HG03521 (cell line): ENCODE measurements around the gene NPEPPS.
"Not testable (repeated sequence)": the region's sequence is repeated elsewhere in the genome, so short reads cannot be mapped to it uniquely, and the experiment has no call there.

Experiments used
- ATAC-seq: cut with Tn5 transposase; IDR thresholded peaks from one replicate; pipeline ENCODE4 v1.9.1; 2021; ENCODE audit warnings: mild to moderate bottlenecking, moderate library complexity; ENCODE audit not compliant: unreplicated experiment

Gene NPEPPS

DNA sequence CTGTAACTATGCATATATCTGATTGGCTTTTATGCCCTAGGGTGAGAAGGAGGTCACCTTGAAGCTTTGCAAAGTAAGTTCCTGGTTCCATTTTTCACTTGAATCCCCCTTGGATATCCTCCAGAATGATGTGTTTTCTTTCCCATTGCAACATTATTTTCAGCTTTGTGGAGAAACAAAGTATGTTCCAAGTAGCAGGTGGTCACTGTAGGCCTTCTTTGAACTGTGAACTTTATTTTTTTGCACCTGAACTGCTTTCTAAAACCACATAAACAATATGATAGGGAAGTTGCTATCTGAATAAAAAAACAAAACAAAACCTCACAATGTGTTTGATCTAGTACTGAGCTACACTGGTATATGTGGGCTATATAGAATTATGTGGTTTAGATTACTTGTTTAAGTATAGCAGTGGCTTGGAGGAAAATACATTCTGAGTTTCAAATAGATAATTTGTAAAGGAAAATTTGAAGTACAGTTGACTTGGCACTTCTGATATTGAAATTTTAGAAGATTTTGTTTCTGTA, 29.7 kb downstream of the NPEPPS start:
- ATAC-seq, result not testable (repeated sequence)

DNA sequence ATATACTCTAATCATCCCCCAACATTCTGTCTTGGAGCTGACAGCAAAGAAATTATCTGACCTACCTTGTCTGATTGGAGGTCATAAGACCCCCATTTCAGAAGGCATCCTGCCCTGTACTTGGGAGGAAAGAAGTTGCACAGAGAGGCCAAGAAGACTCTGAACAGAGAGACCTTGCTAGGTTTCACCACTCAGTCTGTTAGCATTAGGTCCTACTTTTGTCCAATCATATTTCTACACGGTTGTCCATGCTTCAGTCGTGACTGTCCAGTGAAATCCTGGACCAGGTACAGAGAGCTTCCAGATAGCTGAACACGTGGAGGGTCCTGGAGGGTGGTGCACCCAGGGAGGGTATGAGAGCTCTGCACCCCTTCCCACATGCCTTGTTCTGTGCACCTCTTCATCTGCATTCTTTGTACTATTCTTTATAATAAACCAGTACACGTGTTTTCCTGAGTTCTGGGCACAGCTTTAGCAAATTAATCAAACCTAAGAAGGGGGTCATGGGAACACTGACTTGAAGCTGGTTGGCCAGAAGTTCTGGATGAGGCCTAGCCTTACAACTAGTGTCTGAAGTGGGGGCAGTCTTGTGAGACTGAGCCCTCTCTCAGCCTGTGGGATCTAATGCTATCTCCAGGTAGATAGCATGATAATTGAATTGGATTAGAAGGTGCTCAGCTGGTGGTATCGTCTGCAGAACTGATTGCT, 30.9 kb downstream of the NPEPPS start:
- not testable (repeated sequence) for ATAC-seq

DNA sequence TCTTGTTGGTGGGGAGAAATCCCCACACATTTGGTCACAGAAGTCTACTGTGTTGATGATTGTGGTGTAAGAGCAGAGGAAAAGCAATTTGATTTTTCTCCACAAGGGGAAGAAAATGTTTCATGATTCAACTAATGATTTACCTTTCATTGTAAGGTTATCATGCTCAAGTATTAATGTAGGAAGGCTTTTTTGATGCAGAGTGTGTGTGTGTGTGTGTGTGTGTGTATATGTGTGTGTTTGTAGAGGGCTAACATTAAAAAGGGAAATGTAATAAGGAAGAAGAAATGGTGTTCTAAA, 31.4 kb downstream of the NPEPPS start:
- not testable (repeated sequence) for ATAC-seq

DNA sequence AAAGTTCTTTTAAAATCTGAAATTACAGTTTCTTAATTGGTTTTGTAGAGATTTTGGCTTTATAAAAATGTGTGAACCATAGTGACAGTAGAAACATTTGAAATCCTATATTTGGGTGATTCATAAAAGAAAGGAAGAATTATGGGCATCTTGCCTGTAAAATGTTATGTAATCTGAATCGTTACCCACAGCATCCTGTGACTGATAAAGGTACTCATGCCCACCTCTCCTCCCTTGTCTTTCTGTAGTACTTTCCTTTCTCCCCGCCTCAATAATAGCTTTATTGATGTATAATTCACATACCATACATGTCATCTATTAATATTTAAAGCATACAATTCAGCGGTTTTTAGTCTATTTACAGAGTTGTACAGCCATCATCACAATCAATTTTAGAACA, 36.4 kb downstream of the NPEPPS start:
- ATAC-seq, result not testable (repeated sequence)

DNA sequence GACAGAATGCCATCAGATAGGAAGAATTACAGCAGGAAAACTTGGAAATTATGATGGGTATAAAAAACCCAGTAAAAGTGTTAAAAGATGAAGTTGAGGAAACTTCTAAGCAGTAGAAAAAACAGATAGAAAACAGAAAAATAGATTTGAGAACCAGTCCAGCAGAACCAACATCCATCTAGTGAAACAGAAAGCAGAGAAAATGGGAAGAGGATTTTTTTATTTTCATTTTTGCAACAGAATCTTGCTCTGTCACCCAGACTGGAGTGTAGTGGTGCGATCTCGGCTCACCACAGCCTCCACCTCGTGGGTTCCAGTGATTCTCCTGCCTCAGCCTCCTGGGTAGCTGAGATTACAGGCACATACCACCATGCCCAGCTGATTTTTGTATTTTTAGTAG, 41.7 kb downstream of the NPEPPS start:
- not testable (repeated sequence) for ATAC-seq

DNA sequence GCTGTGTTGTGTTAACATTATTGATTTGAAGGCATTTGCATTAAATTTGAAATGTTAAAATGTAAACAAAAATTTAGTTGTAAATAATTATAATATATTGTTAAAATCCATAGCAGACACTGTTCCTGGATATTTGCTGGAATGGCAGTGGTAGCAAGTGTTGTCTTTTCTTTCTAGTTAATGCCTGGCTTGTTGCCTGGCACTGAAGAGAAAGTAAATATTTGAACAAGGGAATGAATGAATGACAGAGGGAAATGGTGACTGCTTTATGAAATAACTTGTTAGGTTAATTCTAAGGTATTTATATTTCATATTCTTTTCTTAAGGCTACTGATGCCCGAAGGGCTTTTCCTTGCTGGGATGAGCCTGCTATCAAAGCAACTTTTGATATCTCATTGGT, 51.5 kb downstream of the NPEPPS start:
- ATAC-seq, result not testable (repeated sequence)

DNA sequence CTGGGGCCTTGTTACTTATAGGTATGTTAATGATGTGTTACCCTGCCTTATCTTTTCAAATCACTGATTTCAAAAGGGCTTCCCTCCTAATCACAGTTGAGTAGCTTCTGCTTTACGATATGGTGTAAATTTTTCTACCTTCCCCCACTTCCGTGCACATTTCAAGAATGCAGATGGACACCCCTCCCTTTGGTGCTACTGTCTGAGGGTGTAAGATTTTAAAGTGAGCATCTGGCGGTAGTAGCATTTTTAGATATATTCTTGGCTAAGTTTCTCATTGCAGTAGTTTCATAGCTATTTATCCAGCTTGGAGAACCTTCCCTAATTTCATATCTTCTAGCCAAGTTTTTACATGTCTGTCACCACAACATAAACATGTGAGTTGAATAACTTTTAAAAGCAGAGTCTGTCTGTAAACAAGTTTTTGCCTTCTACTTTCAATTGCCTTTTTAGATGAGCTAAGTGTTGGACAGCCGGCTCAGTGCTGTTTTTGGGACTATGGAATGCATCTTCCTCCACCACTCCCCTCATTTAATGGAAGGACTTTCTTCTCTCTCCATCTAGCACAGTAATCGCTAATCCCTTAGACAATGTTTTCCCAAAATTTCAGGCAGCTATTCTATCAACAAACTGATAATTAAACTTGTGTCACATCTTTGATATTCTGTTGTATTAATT, 55.6 kb downstream of the NPEPPS start:
- ATAC-seq, result not testable (repeated sequence)

DNA sequence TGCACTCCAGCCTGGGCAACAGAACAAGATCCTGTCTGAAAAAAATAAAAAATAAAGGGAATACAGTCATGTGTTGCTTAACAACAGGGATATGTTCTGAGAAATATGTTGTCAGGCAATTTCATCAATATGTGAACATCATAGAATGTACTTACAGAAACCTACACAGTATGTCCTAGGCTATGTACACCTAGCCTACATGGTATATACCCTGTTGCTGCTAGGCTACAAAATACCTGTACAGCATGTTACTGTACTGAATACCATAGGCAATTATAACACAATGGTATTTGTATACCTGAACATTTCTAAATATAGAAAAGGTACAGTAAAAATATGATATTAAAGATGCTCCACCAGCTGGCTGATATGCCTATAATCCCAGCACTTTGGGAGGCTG, 62.6 kb downstream of the NPEPPS start:
- not testable (repeated sequence) for ATAC-seq

DNA sequence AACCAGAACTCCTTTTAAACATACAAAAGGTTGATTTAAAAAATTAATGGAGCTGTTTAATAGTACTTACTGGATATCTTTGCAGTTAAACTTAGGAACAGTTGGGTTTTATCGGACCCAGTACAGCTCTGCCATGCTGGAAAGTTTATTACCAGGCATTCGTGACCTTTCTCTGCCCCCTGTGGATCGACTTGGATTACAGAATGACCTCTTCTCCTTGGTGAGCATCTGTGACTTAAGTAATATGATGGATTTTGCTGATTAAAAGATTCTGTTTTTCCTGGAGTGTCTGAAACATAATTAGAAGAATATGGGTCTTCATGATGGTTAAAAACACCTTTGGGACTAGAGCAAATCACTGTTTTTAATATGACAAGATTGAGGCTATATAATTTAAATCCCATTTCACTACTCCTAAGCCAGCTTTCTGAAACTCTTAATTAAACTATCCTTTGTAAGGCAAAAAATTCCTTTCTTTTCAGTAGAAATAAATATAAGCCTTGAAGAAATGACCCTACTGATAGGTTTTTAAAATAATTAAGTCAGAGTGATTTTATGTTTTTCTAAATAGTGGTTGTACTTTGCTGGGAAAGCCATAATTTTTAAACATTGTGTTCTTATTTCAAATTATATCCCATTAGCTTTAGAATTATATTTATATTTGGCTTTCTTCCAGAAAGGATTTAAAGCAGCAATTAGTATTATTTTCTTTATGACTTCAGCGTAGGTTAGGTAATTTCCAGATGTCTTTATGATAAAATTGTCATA, 73.1 kb downstream of the NPEPPS start:
- no peak for ATAC-seq

DNA sequence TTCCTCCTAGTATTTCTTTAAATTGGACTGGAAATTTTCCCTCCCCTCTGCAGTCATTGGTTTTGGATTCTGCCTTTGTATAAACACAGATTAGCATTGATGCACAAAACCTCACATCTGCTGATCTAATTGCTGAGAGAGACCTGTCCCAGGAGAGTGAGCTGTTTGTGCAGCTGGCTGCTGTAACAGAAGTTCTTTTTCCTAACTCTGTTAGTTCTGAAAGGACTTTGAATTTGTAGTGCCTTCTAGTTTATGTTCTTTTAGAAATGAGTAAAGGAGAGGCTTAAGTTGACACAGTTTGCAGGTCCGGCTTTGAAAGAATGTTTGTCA, 73.7 kb downstream of the NPEPPS start:
- no peak for ATAC-seq

DNA sequence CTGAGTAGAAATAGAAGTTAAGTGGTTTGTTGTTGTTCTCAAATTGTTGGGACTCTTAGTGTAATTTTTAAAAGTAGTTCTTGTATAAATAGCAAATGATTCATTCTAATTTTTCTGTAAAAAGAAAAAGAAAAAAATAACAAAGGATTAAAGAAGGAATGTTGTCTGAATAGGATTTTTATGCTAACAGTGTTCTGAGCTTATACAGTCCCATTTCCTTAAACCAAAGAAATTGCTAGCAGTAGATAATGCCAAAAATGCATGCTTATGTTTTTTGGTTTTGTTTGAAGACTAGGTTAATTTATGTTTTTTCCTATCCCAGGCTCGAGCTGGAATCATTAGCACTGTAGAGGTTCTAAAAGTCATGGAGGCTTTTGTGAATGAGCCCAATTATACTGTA, 74.1 kb downstream of the NPEPPS start:
- no peak for ATAC-seq

DNA sequence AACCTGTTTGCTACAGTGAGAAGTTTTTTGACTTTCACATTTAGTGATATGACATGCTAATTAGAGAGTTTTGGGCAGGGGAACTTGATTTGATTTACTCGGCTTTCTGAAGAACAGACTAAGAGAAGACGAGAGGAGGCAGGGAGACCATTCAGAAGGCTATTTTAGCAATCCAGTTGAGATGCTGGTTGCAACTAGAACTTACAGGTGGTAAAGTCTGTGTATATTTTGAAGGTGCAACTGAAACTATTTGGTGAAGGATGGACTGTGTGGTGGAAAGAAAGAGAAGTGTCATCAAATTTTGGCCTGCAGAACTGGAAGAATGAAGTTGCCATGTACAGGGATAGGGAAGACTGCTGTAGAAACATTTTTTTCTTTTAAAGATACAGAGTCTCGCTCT, 76.6 kb downstream of the NPEPPS start:
- ATAC-seq, result no peak

DNA sequence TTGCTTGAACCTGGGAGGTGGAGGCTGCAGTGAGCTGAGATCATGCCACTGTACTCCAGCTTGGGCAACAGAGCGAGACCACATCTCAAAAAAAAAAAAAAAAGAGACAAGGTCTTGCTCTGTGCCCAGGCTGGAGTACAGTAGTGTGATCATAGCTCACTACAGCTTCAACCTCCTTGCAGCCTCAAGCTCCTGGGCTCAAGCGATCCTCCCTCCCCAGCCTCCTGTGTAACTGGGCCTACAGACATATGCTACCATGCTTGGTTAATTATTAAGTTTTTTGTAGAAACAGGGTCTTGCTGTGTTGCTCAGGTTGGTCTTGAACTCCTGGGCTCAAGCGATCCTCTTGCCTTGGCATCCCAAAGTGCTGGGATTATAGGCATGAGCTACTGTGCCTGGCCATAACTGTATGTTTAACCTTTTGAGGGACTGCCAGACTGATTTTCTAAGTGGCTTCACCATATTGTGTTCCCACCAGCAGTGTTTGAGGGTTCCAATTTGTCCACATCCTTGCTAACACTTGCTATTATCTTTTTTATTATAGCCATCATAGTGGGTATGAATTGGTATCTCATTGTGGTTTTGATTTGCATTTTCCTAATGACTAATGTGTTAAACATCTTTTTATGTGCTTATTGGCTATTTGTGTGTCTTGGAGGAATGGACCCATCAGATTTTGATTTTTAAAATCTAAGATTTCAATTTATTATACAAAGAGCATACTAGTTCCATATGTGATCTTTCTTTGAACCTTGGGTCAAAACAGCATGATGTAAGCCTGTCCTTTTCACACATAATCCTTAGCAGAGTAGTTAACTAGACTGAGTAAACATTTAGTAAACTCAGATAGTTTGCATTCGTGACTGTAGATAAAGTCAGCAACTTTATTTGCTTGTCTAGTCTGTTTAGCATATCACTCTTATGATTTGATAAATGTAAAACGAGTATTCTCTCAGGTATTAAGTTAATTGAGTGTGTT, 80.8 kb downstream of the NPEPPS start:
- ATAC-seq, result no peak

DNA sequence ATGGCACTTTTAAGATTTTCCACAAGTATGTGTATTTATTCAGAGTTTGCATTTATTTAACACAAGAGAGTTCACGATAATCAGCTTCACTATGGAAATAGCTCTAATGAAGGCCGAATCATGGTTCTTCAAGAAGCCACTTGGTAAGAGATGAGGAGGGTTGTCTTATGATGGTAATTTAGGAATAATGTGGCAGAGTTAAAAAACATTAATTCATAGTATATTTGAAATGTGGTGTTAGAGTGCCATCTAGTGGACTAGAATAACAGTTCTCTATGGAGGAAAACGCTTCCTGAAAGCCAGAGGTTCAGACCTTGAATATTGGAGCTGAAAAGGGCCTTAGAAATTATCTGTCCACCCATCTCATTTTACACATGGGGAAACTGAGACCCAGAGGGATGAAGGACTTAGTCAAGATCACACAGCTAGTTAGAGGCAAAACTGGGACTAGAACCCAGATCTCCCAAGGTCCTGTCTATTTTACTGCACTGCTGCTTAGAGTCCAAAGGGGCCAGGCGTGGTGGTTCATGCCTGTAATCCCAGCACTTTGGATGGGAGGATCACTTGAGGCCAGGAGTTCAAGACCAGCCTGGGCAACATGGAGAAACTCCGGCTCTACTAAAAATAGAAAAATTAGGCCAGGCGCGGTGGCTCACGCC, 85.0 kb downstream of the NPEPPS start:
- ATAC-seq, result no peak

DNA sequence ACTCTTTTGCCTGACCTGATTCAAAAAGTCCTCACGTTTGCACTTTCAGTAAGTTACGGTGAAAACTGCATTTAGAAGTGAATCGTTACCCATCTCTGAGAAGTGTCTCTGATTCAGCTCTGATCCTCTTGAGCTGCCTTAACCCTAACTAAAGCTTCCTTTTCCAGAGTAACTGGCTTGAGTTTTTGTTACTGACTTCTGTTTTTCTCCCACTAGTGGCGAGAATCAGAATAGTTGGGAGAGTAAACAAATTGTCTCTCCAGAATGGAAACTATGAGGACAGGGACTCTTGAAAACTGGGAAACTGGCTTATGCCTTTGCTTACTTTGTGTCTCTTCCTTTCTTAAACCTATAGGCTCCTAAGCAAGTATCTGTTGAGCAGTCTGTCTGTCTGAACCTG, 87.5 kb downstream of the NPEPPS start:
- ATAC-seq, result no peak

DNA sequence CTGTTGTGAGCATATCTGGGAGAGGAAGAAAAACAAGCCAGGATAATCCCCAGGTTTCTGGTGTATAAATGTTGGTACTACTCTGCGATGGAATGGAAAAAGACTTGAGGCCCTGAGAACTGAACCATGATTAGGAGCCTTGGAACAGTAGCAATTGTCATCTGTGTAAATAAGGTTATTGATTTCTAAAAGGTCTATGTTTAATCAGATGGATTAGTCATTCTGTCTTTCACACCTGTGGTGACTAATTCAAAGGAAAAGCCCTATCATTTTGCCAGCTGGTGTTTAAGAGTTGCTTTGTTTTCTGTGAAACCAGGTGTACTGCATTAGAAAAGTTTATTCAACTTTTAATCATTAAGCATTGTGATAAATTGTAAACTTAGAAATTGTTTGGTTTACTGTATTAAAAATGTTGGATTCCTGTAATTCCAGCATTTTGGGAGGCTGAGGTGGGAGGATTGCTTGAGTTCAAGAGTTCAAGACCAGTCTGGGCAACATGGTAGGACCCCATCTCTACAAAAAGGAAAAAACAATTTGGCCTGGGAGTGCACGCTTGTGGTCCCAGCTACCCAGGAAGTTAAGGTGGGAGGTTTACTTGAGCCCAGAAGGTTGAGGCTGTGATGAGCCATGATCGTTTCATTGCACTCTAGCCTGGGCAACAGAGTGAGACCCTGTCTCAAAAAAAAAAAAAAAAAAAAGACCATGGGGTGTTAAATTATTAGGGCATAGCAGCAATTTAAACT, 89.8 kb downstream of the NPEPPS start:
- ATAC-seq, result no peak

DNA sequence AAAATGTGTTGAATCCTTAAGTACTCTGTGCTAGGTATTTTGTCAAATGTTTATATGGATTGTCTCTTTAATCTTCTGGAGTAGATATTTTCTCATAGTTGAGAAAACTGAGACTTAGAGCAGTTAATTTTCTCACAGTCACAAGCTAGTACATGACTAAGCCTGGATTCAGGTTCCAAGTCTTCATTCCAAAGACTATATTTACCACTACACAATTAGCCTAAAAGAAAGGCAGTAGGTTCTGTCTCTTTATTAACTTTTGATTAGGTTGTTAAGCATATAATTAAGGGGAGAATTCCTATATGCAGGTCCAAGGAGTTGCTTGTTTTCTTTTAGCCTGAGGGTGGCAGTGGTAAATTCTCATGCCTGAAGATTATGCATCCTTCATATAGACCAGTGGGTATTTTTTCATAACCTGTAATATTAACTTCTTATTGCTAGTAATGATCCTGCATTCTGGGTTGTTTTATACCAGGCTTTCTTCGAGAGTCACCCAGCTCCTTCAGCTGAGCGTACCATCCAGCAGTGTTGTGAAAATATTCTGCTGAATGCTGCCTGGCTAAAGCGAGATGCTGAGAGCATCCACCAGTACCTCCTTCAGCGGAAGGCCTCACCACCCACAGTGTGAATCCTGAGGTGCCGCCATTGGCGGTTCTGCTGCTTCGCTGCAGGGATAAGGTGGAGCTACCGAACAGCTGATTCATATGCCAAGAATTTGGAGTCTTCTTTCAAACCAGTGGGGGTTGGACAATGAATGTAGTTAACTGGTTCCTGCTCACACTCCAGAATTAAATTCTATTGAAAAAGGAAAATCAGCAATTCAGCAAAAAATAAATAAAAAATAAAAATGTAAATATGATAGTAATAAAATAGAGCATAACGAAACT, 90.6 kb downstream of the NPEPPS start:
- ATAC-seq, result no peak

DNA sequence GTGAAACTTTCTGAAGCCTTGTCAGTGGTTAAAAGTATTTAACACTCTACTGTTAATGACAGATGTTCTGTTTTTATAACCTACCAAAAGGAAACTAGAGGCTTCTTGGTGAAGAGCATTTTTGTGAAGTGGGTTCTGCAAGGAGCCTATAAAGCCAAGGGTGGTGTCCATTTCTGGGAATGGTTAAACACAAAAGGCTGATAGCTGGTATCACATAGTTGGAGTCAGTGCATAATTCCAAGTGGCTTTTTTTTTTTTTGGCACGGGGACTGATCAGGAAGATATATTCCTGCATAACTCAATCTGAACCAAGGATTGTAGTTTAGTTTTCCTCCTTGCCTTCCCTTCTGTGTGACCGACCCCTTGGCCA, 91.3 kb downstream of the NPEPPS start:
- no peak for ATAC-seq

DNA sequence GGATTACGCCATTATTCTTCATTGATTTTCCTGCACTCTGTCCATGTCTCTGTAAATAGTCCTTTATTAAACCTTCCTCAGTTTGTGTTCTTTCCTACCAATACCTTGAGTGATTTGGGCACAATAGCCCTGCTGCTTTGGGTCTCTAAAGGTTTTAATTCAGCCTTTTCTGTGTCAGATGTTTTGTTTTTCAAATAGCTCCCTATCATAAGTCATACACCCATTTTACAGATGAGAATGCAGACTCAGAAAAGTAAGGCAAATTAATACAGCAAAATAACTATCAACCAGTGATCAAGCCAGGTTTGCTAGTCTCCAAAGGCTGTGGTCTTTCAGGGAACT, 93.8 kb downstream of the NPEPPS start:
- no peak for ATAC-seq
